Astrocyte of the cerebellum (primary cell): ENCODE measurements around the gene BOK.
A peak's percentile ranks its signal among the peaks of the same experiment; 100 is the strongest.

Source experiments
- DNase-seq: peaks from one replicate; pipeline ENCODE4 v3.0.0-alpha.2; 2011; ENCODE audit warnings: low read depth
- H3K4me3 ChIP-seq: 2 replicates; pipeline ENCODE4 v1.5.1; 2011; ENCODE audit warnings: mild to moderate bottlenecking, low read depth, low read length, moderate library complexity
- CTCF ChIP-seq: IDR thresholded peaks from 2 replicates; pipeline ENCODE4 v1.5.1; 2012; ENCODE audit warnings: low read length, low read depth, moderate library complexity, mild to moderate bottlenecking; ENCODE audit errors: missing control alignments
- in situ Hi-C: cut with HindIII; loops from 2 replicates; pipeline ENCODE4 v1.10.0; 2017; ENCODE audit warnings: low sequenced_read_pairs

The BOK gene

GRCh38 chr2:241545106-241545505 is 13.4 kb upstream of the BOK start:
- no peak overlapping the region for H3K4me3 ChIP-seq
- in situ Hi-C loops: no loop called here
- TF ChIP-seq CTCF: no peak
- DNase-seq: peak; percentile 39

- in situ Hi-C loops: no loop called here
- H3K4me3 ChIP-seq: no peak overlapping the region
- no peak for TF ChIP-seq CTCF
- DNase-seq: no peak
These were observed 12.7 kb upstream of the BOK start for GRCh38 chr2:241545523-241546473.

GRCh38 chr2:241546771-241547498 is 11.6 kb upstream of the BOK start:
- in situ Hi-C loops: no loop called here
- no peak overlapping the region for H3K4me3 ChIP-seq
- no peak for TF ChIP-seq CTCF
- DNase-seq: peak; percentile 94

GRCh38 chr2:241547781-241548450 is 10.6 kb upstream of the BOK start:
- no peak for DNase-seq
- no peak overlapping the region for H3K4me3 ChIP-seq
- in situ Hi-C loops: no loop called here
- no peak for TF ChIP-seq CTCF

GRCh38 chr2:241548451-241548835 is 10.1 kb upstream of the BOK start:
- in situ Hi-C loops: no loop called here
- H3K4me3 ChIP-seq: no peak overlapping the region
- TF ChIP-seq CTCF: no peak
- DNase-seq: no peak
